DND-41 (cell line): ENCODE results near the gene VCL.

Experiments
- EZH2 ChIP-seq: IDR thresholded peaks from 3 replicates; pipeline ENCODE4 v1.6.1; 2012; ENCODE audit warnings: borderline replicate concordance, low read depth, mild to moderate bottlenecking, moderate library complexity, low read length, inconsistent platforms; ENCODE audit not compliant: severe bottlenecking
- TF ChIP-seq, protein P1 (sequence below): IDR thresholded peaks from 2 replicates; pipeline ENCODE4 v1.5.1; 2012; ENCODE audit warnings: borderline replicate concordance, low read length, moderate library complexity, mild to moderate bottlenecking; ENCODE audit not compliant: poor library complexity, severe bottlenecking; ENCODE audit errors: extremely low read depth

DNA sequence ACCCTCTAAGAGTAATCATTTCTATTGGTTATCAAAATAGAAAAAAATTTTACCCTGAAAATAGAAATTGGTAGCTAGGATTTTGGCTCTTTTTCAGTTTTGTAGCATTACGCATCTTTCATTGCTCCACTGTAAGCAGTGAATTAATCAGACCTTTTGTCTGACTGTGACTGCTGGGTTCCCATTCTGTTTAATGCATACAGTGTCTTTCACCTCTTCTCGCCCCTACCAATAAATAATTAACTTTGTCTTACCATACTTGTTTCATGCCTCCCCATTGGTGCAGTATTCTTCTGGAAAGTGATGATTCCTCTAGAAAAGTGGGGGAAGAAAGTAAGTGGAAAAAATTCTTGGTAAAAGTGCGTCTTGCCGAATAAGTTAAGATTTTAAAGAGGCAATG, 79.5 kb downstream of the VCL start:
- TF ChIP-seq, protein P1, sequence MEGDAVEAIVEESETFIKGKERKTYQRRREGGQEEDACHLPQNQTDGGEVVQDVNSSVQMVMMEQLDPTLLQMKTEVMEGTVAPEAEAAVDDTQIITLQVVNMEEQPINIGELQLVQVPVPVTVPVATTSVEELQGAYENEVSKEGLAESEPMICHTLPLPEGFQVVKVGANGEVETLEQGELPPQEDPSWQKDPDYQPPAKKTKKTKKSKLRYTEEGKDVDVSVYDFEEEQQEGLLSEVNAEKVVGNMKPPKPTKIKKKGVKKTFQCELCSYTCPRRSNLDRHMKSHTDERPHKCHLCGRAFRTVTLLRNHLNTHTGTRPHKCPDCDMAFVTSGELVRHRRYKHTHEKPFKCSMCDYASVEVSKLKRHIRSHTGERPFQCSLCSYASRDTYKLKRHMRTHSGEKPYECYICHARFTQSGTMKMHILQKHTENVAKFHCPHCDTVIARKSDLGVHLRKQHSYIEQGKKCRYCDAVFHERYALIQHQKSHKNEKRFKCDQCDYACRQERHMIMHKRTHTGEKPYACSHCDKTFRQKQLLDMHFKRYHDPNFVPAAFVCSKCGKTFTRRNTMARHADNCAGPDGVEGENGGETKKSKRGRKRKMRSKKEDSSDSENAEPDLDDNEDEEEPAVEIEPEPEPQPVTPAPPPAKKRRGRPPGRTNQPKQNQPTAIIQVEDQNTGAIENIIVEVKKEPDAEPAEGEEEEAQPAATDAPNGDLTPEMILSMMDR: no peak
- no peak for TF ChIP-seq EZH2
